SU-DHL-6 (cell line): ENCODE results near the gene CRYGC.

Experiments
- H2AFZ ChIP-seq: fragments of 200-600 bp; sonication (generic); 2 replicates; pipeline ENCODE4 v1.6.1; 2014; ENCODE audit warnings: low read depth, mild to moderate bottlenecking, moderate library complexity, mixed read lengths, antibody characterized with exemption, low read length; ENCODE audit not compliant: severe bottlenecking
- H3F3A ChIP-seq: fragments of 200-600 bp; shearing (Covaris generic); 2 replicates; pipeline ENCODE4 v1.6.0; 2016; ENCODE audit warnings: antibody characterized with exemption, mild to moderate bottlenecking; ENCODE audit not compliant: insufficient read depth
- H3K27ac ChIP-seq: fragments of 200-600 bp; sonication (generic); 2 replicates; pipeline ENCODE4 v1.5.1; 2016; ENCODE audit warnings: low read depth, mild to moderate bottlenecking, low read length, moderate library complexity, mixed read lengths
- H3K27me3 ChIP-seq: fragments of 200-600 bp; sonication (generic), shearing (Covaris generic); 2 replicates; pipeline ENCODE4 v1.6.0; 2014; ENCODE audit warnings: mild to moderate bottlenecking, low read length
- H3K36me3 ChIP-seq: fragments of 200-600 bp; sonication (generic); 2 replicates; pipeline ENCODE4 v1.6.1; 2014; ENCODE audit warnings: mild to moderate bottlenecking, low read length, mixed read lengths
- H3K4me2 ChIP-seq: fragments of 300-600, 200-600 bp; shearing (Covaris generic), sonication (generic); 2 replicates; pipeline ENCODE4 v1.6.0; 2014; ENCODE audit warnings: low read length, low read depth, mild to moderate bottlenecking; ENCODE audit not compliant: poor library complexity, severe bottlenecking
- H3K4me3 ChIP-seq: fragments of 200-600 bp; sonication (generic); 2 replicates; pipeline ENCODE4 v1.5.1; 2014; ENCODE audit warnings: antibody characterized with exemption, low read length, mild to moderate bottlenecking, mixed read lengths; ENCODE audit not compliant: insufficient read depth, poor library complexity, severe bottlenecking
- H3K79me2 ChIP-seq: fragments of 200-600 bp; sonication (generic); 2 replicates; pipeline ENCODE4 v1.6.1; 2014; ENCODE audit warnings: mild to moderate bottlenecking, low read length, moderate library complexity; ENCODE audit not compliant: insufficient read depth
- H3K9ac ChIP-seq: fragments of 200-600 bp; sonication (generic); 2 replicates; pipeline ENCODE4 v1.7.0; 2014; ENCODE audit warnings: mild to moderate bottlenecking, low read length
- H3K9me2 ChIP-seq: fragments of 200-600 bp; sonication (generic); replicated peaks from 2 replicates; pipeline ENCODE4 v1.6.1; 2014; ENCODE audit warnings: low read length; ENCODE audit not compliant: insufficient read depth
- H3K9me3 ChIP-seq: fragments of 200-600 bp; sonication (generic); 2 replicates; pipeline ENCODE4 v1.6.1; 2014; ENCODE audit warnings: low read length, mixed read lengths; ENCODE audit not compliant: insufficient read depth
- H4K20me1 ChIP-seq: fragments of 200-600 bp; sonication (generic); 2 replicates; pipeline ENCODE4 v1.6.1; 2014; ENCODE audit warnings: low read depth, mild to moderate bottlenecking, antibody characterized with exemption, low read length, moderate library complexity, mixed read lengths
- CTCF ChIP-seq: fragments of 200-600 bp; sonication (generic); IDR thresholded peaks from one replicate; pipeline ENCODE4 v1.5.1; 2017; ENCODE audit warnings: antibody characterized with exemption, mild to moderate bottlenecking, low read length, moderate library complexity; ENCODE audit not compliant: insufficient read depth, poor library complexity, severe bottlenecking
- EZH2phosphoT487 ChIP-seq: fragments of 200-600 bp; sonication (generic), shearing (Covaris generic); conservative IDR thresholded peaks from 2 replicates; pipeline ENCODE4 v1.6.1; 2018; ENCODE audit warnings: mild to moderate bottlenecking, antibody characterized with exemption, low read length, moderate library complexity, mixed read lengths

The CRYGC gene

GRCh38 chr2:208090420-208090819 lies 39.2 kb downstream of the CRYGC start:
- H3K9ac ChIP-seq = no peak overlapping the region
- H3K9me3 ChIP-seq = no peaks in the 10 kb centered on the region
- H3F3A ChIP-seq = no peaks in the 10 kb centered on the region
- no peak overlapping the region for H3K27ac ChIP-seq
- no peaks in the 10 kb centered on the region for H3K9me2 ChIP-seq
- no peaks in the 10 kb centered on the region for H3K79me2 ChIP-seq
- no peak overlapping the region for H3K4me2 ChIP-seq
- H3K36me3 ChIP-seq = no peaks in the 10 kb centered on the region
- no peaks in the 10 kb centered on the region for H3K27me3 ChIP-seq
- H2AFZ ChIP-seq = no peak overlapping the region
- no peaks in the 10 kb centered on the region for H4K20me1 ChIP-seq
- TF ChIP-seq CTCF (no peak), EZH2phosphoT487 (no peak)
- no peak overlapping the region for H3K4me3 ChIP-seq

- Histone ChIP-seq H3K4me2 (no peak overlapping the region), H4K20me1 (no peaks in the 10 kb centered on the region), H3K27ac (no peak overlapping the region), H3K27me3 (no peaks in the 10 kb centered on the region), H3F3A (no peaks in the 10 kb centered on the region), H3K9ac (no peak overlapping the region), H3K9me3 (no peaks in the 10 kb centered on the region), H3K9me2 (no peaks in the 10 kb centered on the region), H3K4me3 (no peak overlapping the region), H3K36me3 (no peaks in the 10 kb centered on the region), H2AFZ (no peak overlapping the region), H3K79me2 (no peaks in the 10 kb centered on the region)
- TF ChIP-seq EZH2phosphoT487 = no peak
- no peak for TF ChIP-seq CTCF
Measured at GRCh38 chr2:208086029-208086428, 43.6 kb downstream of the CRYGC start.

GRCh38 chr2:208083807-208084206 lies 45.8 kb downstream of the CRYGC start:
- Histone ChIP-seq H3K4me3 (no peak overlapping the region), H3K79me2 (no peaks in the 10 kb centered on the region), H4K20me1 (no peaks in the 10 kb centered on the region), H3K9me3 (no peaks in the 10 kb centered on the region), H2AFZ (no peak overlapping the region), H3K27me3 (no peaks in the 10 kb centered on the region), H3K4me2 (no peak overlapping the region), H3F3A (no peaks in the 10 kb centered on the region), H3K9ac (no peak overlapping the region), H3K9me2 (no peaks in the 10 kb centered on the region), H3K27ac (no peak overlapping the region), H3K36me3 (no peaks in the 10 kb centered on the region)
- TF ChIP-seq CTCF (no peak), EZH2phosphoT487 (no peak)
